HUES6 (cell line): Measurements from ENCODE around the gene GPR157.

Source experiments
- H3K27ac ChIP-seq: 2 replicates; pipeline ENCODE4 v1.7.0; 2013; ENCODE audit warnings: low read depth, mild to moderate bottlenecking, low read length, inconsistent platforms
- H3K27me3 ChIP-seq: 2 replicates; pipeline ENCODE4 v1.6.1; 2013; ENCODE audit warnings: low read length; ENCODE audit not compliant: control insufficient read depth, insufficient read depth
- H3K36me3 ChIP-seq: 2 replicates; pipeline ENCODE4 v1.6.1; 2013; ENCODE audit warnings: low read length; ENCODE audit not compliant: control insufficient read depth, insufficient read depth
- H3K4me1 ChIP-seq: 2 replicates; pipeline ENCODE4 v1.6.1; 2013; ENCODE audit warnings: low read length; ENCODE audit not compliant: control insufficient read depth, insufficient read depth
- H3K4me3 ChIP-seq: 2 replicates; pipeline ENCODE4 v1.5.1; 2013; ENCODE audit warnings: low read depth, low read length
- H3K9ac ChIP-seq: one replicate; pipeline ENCODE4 v1.6.1; 2013; ENCODE audit warnings: mild to moderate bottlenecking, low read length
- H3K9me3 ChIP-seq: 2 replicates; pipeline ENCODE4 v1.6.1; 2013; ENCODE audit warnings: low read depth, low read length; ENCODE audit not compliant: control insufficient read depth, insufficient read depth

GPR157 gene

DNA sequence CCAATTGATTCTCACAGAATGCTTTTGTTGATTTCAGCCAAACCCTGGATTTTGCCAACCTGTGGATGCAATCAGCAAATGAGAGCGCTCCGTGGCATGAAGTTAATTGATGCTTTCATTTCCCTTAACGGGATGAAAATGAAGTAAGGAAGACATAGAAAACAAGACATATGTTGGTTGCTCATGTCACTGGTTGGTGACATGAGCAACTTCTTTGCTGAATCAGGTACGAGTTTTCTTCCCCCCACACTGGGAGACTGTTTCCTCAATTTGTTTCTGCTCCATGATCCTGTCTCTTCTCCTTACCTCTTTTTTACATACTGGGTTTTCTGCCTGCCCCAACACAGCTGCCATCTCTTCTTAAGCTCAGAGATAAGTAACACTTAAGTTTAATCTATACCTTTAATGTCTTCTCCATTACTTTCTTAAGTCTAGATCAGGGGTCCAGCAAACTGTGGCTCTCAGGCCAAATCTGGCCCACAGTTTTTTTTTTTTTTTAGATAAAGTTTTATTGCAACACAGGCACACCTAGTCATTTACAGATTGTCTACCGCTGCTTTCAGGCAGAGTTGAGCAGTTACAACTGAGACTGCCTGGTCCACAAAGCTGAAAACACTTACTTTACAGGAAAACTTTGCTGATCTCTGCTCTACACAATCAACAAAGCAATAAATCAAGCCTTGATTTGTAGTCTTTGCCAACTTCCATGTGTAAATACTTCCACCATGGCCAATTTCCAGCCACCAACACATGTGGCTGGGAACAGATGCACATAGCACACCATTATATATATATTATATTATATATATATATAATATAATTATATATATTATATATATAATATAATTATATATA, 13.3 kb downstream of the GPR157 start:
- Histone ChIP-seq H3K4me3 (no peak overlapping the region), H3K27ac (no peak overlapping the region), H3K27me3 (no peaks in the 10 kb centered on the region), H3K4me1 (peaks cover 4% of the 10 kb centered on the region; the same call in 1 of the 2 replicates), H3K9me3 (no peaks in the 10 kb centered on the region), H3K9ac (no peak overlapping the region), H3K36me3 (no peaks in the 10 kb centered on the region)

DNA sequence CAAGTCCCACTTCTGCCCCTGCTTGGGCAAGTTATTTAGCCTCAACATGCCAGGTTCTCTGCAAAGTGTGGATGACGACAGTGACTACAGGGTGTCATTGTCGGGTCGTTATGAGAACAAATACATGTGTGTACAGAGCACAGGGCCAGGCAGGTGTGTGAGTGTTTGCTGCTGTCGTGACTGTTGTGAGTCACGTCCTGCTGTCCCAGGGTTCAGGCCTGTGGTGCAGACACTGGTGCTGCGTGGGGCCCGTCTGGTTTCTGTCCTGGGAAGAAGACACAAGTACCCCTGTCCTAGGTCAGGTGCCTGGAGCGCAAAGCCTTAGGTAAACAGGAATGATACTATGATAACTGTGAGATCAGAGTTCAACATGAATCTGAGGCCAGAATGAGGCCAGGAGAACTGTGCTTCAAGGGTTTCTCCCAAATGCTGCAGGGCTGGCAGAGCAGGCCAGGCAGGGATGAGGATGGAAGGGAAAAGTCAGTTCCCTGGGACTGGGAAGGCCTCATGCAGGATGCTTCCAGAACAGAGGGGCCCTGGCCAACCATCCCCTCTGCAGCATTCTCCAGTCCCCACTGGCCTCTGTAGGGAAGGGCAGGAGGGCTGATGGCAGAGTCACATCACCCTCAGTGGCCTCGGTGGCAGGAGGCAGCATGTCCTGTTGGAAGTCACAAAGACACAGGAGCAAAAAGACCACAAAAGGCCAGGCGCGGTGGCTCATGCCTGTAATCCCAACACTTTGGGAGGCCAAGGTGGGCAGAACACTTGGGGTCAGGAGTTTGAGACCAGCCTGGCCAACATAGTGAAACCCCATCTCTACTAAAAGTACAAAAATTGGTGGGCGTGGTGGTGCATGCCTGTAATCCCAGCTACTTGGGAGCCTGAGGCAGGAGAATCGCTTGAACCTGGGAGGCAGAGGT, 15.7 kb downstream of the GPR157 start:
- H3K27me3 ChIP-seq, result no peaks in the 10 kb centered on the region
- no peaks in the 10 kb centered on the region for H3K36me3 ChIP-seq
- H3K27ac ChIP-seq, result no peak overlapping the region
- no peaks in the 10 kb centered on the region for H3K9me3 ChIP-seq
- peaks cover 4% of the 10 kb centered on the region; the same call in 1 of the 2 replicates for H3K4me1 ChIP-seq
- no peak overlapping the region for H3K4me3 ChIP-seq
- no peak overlapping the region for H3K9ac ChIP-seq

DNA sequence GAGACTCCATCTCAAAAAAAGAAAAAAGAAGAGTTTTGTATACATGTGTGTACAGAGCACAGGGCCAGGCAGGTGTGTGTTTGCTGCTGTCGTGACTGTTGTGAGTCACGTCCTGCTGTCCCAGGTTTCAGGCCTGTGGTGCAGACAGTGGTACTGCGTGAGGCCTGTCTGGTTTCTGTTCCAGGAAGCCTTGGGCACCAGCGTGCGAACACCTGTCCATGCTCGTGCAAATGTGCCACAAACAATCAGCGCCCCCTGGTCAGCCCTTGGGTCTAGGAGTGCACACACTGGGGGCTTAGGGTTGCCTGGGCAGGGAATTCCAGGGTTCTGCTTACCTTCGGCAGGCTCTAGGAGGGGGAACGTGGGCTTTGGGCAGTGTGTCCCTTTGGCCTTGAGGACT, 16.9 kb downstream of the GPR157 start:
- Histone ChIP-seq H3K27me3 (no peaks in the 10 kb centered on the region), H3K36me3 (no peaks in the 10 kb centered on the region), H3K9me3 (no peaks in the 10 kb centered on the region), H3K9ac (no peak overlapping the region), H3K27ac (no peak overlapping the region), H3K4me3 (no peak overlapping the region), H3K4me1 (peaks cover 4% of the 10 kb centered on the region; the same call in 1 of the 2 replicates)

DNA sequence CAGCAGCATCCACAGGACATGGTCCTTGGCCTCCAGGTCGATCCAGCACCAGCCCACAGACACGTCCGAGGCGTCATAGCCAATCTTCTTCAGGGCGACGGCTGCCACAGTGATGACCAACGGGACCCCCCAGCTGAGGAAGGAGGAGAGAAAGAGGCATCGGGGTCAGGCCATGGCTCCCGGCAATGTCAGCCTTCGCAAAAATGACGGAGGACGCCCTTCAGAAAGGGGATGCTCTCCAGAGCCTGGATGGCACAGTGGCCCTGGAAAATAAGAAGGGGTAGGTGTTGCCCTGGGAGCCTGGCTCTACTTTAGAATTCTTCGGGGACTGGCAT, 17.6 kb downstream of the GPR157 start:
- Histone ChIP-seq H3K4me1 (peaks cover 4% of the 10 kb centered on the region; the same call in 1 of the 2 replicates), H3K27ac (no peak overlapping the region), H3K9ac (no peak overlapping the region)

DNA sequence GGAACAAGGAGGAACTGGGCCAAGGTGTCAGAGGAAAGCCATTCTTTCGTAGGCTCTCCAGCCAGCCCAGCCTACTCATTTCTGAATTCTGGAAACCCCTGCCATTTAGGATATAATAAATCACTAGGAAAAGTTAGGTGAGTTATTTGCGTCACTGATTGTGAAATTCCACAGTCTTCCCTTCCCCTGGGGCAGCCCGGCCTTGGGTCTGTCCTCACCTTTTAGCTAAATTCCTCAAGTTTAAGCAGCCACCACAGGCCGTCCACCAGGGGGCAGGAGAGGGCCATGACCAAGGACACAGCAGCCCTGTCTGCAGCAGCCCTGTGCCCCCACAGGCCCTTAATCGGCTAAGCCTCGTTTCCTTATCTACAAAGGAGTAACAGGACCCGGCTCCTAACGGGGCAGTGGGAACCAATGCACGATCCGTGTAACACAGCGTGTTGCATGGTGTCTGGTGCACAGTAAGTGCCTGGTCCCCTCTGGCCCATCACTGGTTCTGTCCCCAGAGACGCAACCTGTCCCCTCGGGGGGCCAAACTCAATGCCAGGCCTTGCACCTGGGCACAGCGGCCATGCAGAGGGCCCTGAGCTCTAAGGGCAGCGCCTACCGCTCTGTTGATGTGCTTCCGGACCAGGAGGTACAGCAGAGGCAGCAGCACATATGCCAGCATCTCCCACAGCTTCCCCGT, 18.1 kb downstream of the GPR157 start:
- Histone ChIP-seq H3K36me3 (no peaks in the 10 kb centered on the region), H3K9me3 (no peaks in the 10 kb centered on the region), H3K4me1 (peaks cover 4% of the 10 kb centered on the region; the same call in 1 of the 2 replicates), H3K4me3 (no peak overlapping the region), H3K27me3 (no peaks in the 10 kb centered on the region), H3K9ac (no peak overlapping the region), H3K27ac (no peak overlapping the region)

More for the DNA sequence above, 17.6 kb downstream of the GPR157 start:
- H3K4me3 ChIP-seq, result no peak overlapping the region
- H3K9me3 ChIP-seq, result no peaks in the 10 kb centered on the region
- no peaks in the 10 kb centered on the region for H3K27me3 ChIP-seq
- H3K36me3 ChIP-seq, result no peaks in the 10 kb centered on the region

DNA sequence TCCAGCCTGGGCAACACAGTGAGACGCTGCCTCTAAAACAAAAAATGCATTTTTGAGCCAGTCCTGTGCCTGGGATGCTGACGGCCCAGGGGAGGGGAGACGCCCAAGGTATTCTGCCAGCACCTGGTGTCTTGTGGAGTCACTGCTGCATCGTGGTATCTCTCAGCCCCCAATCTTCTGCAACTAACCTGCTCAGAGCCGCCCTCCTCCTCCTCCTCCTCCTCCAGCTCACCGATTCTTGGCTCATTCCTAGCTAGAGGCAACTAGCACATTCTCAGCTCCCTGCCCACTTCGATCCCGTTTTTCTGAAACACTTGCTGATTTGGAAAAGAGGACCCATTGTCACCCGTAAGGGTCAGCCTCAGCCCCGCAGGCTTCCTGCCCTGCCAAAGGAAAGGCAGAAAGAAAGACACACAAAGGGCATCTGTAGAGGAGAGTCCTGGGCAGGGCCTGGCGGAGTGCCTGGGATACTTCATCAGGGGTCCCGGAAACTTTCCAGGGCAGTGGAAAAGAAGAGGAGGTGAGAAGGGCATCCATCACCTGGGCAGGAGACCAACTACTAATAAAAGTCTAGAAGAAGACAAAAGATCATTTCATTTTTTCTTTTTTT, 20.7 kb downstream of the GPR157 start:
- Histone ChIP-seq H3K4me3 (no peak overlapping the region), H3K27me3 (no peaks in the 10 kb centered on the region), H3K36me3 (no peaks in the 10 kb centered on the region; the same call in 1 of the 2 replicates), H3K9me3 (no peaks in the 10 kb centered on the region), H3K4me1 (peaks cover 4% of the 10 kb centered on the region; the same call in 1 of the 2 replicates), H3K9ac (no peak overlapping the region), H3K27ac (no peak overlapping the region)

DNA sequence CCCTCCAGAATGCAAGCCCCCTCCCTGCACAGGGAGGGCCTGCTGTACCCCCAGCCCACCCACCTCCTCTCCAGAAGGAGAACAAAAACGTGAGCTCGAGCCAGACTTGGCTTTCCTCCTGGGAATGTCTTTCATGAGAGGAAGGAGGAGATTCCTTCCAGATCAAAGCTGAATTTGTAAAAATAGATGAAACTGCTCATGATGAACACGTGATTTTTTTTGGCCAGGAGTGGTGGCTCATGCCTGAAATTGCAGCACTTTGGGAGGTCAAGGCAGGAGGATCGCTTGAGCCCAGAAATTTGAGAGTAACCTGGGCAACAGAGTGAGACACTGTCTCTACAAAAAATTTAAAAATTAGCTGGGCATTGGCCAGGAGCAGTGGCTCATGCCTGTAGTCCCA, 21.8 kb downstream of the GPR157 start:
- Histone ChIP-seq H3K4me3 (no peak overlapping the region), H3K27me3 (no peaks in the 10 kb centered on the region), H3K9ac (no peak overlapping the region), H3K36me3 (no peaks in the 10 kb centered on the region; the same call in 1 of the 2 replicates), H3K27ac (no peak overlapping the region), H3K9me3 (no peaks in the 10 kb centered on the region), H3K4me1 (peaks cover 4% of the 10 kb centered on the region; the same call in 1 of the 2 replicates)

DNA sequence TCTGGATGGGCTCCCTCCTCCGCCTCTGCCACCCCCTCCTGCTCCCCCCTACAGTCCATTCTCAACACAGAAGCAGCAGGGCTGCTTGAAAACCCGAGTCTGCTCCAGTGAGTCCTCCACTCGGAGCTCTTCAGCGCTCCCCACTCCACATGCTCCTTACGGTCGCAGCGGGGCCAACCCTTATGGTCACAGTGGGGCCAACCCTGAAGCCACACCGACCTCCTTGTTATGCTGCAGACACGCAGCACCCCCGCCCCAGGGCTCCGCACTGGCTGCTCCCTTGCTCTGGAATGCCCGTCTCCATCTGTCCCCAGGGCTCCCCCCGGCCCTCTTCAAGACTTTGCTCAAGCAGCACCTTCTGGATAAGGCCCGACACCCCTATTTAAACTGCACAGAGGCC, 22.6 kb downstream of the GPR157 start:
- Histone ChIP-seq H3K36me3 (no peaks in the 10 kb centered on the region; the same call in 1 of the 2 replicates), H3K4me3 (no peak overlapping the region), H3K9ac (no peak overlapping the region), H3K9me3 (no peaks in the 10 kb centered on the region), H3K27ac (no peak overlapping the region), H3K27me3 (no peaks in the 10 kb centered on the region), H3K4me1 (peaks cover 5% of the 10 kb centered on the region; the same call in 1 of the 2 replicates)

DNA sequence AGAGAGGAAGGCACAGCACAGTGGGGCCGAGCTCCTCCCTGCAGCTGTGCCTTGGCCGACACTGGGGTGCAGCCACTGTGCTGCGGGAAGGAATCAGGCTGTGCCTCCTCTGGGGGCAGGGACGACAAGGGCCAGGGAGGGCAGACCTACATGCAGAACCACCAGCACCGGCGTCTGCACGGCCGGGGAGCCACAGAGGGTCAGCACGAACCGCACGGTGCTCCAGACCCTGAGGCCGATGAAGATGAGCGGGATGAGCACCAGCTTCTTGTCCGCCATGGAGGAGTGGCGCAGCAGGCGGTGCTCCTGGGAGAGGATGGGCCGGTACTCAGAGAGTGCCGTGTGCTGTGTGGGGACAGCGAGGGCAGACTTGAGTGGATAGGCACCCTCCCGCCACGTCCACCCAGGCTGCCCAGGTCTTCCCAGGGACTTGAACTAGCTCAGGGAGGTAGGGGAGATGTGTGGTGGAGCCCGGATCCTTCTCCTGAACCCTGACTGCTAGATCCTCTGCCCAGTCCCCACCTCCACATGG, 23.5 kb downstream of the GPR157 start:
- H3K27me3 ChIP-seq, result no peaks in the 10 kb centered on the region
- 0 out of 2 replicates have a peak, but pooled peaks cover 2% of the 10 kb centered on the region for H3K4me1 ChIP-seq
- no peaks in the 10 kb centered on the region; the same call in 1 of the 2 replicates for H3K36me3 ChIP-seq
- H3K9ac ChIP-seq, result no peak overlapping the region
- no peak overlapping the region for H3K27ac ChIP-seq
- H3K9me3 ChIP-seq, result no peaks in the 10 kb centered on the region
- H3K4me3 ChIP-seq, result no peak overlapping the region

DNA sequence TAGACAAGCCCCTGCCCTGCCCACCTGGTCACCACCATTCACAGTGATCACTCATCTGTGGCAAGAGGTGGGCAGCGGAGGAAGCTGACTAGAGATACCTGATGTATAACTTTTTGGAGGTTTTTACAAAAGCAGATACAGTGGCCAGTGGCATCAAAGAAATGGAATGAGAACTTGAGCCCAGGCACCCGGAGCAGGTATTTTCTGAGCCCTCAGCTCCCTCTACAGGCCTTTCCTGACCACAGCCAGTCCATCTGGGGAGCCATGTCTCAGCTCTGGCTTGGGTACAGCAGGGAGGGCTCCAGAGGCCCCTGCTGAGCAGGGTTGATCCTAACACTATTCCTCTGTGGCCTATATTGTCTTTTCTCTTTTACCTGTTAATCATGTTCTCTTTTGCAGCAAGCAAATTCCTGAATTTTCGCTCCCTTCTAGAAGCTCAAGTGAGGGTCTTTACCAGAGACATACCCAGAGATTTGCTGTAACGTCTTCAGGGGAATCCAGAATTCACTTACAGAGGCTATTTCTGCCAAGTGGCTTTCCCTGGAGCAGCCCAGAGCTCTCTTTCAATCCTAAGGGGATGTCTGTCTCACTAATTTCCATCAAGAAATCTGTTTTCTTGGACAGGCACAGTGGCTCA, 27.3 kb downstream of the GPR157 start:
- no peaks in the 10 kb centered on the region for H3K27me3 ChIP-seq
- H3K9ac ChIP-seq, result no peak overlapping the region
- H3K4me1 ChIP-seq, result 0 out of 2 replicates have a peak, but pooled peaks cover 2% of the 10 kb centered on the region
- H3K36me3 ChIP-seq, result no peaks in the 10 kb centered on the region; the same call in 1 of the 2 replicates
- H3K27ac ChIP-seq, result no peak overlapping the region
- peaks cover 8% of the 10 kb centered on the region; the same call in 1 of the 2 replicates for H3K9me3 ChIP-seq
- H3K4me3 ChIP-seq, result no peak overlapping the region
